Measurements from ENCODE around the gene FADS3.

DNA sequence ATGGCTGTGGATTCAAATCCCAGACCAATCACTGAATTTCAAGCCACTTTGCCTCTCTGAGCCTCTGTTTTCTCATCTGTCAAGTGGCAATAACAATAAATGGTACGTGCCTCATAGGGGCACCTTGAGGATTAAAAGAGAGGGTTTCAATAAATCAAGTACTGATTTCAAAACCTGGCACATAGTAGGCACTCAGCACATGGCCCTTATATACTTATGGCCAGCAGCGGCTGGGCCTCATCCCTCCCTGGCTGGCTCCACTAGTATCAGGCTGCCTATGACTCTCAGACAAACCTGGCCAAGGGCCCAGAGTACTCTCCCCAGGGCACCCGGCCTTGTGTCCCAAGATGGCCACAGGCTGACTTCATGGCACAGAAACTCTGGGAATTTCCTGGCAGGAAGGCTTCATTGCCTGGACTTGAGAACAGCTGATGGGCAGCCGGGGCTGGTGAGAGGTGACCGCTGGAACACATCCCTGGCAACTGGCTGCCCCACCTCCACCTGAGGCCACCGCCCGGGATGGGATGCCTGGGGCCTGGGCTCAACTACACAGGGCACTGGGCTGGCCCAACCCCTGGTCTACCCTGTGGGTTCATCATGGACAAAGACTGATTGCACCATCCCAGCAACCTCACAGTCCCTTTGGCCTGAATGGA, 3.4 kb downstream of the FADS3 start:
- TF ChIP-seq CTCF (IDR thresholded peaks at IDR 0.05) = no peak
- TF ChIP-seq POLR2A (IDR thresholded peaks at IDR 0.05) = no peak
- TF ChIP-seq POLR2AphosphoS5 (IDR thresholded peaks at IDR 0.05) = no peak

Measured in prostate gland (tissue), 2 donors.